IMR-90 (cell line): ENCODE measurements around the gene RNASE2. TPM values are rescaled to one million over a fixed set of nuclear protein-coding genes. Genes with fewer than 3 reads are reported as not detected.
A peak's percentile ranks its signal among the peaks of the same experiment; 100 is the strongest.

Experiments used
- ATAC-seq: fragments of 200-7000 bp; cut with Tn5 transposase; 2 replicates; pipeline ENCODE4 v1.9.1; 2020; ENCODE audit warnings: low read depth, mild to moderate bottlenecking, moderate library complexity
- BruUV-seq: library from RNA; stranded (reverse); fragments of 400-500 nt; replicated peaks from 2 replicates; lab custom pipeline; 2021; lab: Mats Ljungman, UMichigan
- CTCF ChIA-PET: fragments of 300-600 bp; formaldehyde crosslinking; extraction: SDS; loops from one replicate; lab custom pipeline; 2021; ENCODE audit warnings: antibody characterized with exemption; lab: Yijun Ruan, JAX
- POLR2A ChIA-PET: fragments of 300-600 bp; sonication (Branson Sonifier 250); formaldehyde crosslinking; loops from one replicate; lab custom pipeline; 2022; ENCODE audit warnings: antibody characterized with exemption; ENCODE audit not compliant: unreplicated experiment; lab: Charles Lee
- DNase-seq: peaks from one replicate; pipeline ENCODE4 v3.0.0; 2013
- H2AFZ ChIP-seq: replicated peaks from 2 replicates; pipeline ENCODE3; 2013; ENCODE audit warnings: low read length, mild to moderate bottlenecking; ENCODE audit not compliant: poor library complexity
- H2AK5ac ChIP-seq: 2 replicates; pipeline ENCODE4 v1.6.1; 2013; ENCODE audit warnings: low read depth, low read length, inconsistent platforms
- H2AK9ac ChIP-seq: replicated peaks from 2 replicates; pipeline ENCODE3; 2013; ENCODE audit warnings: mild to moderate bottlenecking, low read depth, low read length, moderate library complexity; ENCODE audit not compliant: poor library complexity
- H2BK120ac ChIP-seq: 2 replicates; pipeline ENCODE4 v1.6.1; 2013; ENCODE audit warnings: low read depth, low read length, inconsistent platforms
- H2BK15ac ChIP-seq: 3 replicates; pipeline ENCODE4 v1.6.1; 2013; ENCODE audit warnings: low read depth, low read length, inconsistent platforms
- H2BK20ac ChIP-seq: 2 replicates; pipeline ENCODE4 v1.6.1; 2013; ENCODE audit warnings: low read depth, mild to moderate bottlenecking, inconsistent platforms, low read length, moderate library complexity
- H2BK5ac ChIP-seq: 2 replicates; pipeline ENCODE4 v1.6.1; 2013; ENCODE audit warnings: mild to moderate bottlenecking, low read depth, low read length, inconsistent platforms; ENCODE audit not compliant: poor library complexity, severe bottlenecking
- H3K14ac ChIP-seq: replicated peaks from 2 replicates; pipeline ENCODE4 v1.6.1; 2013; ENCODE audit warnings: low read depth, low read length, inconsistent platforms
- H3K18ac ChIP-seq: 2 replicates; pipeline ENCODE4 v1.6.1; 2013; ENCODE audit warnings: low read depth, low read length, control low read depth
- H3K23ac ChIP-seq: 2 replicates; pipeline ENCODE4 v1.6.1; 2013; ENCODE audit warnings: low read depth, low read length, inconsistent platforms
- H3K27ac ChIP-seq: 2 replicates; pipeline ENCODE4 v1.5.1; 2013; ENCODE audit warnings: mild to moderate bottlenecking, control low read depth, low read length; ENCODE audit not compliant: insufficient read depth
- H3K27me3 ChIP-seq: 2 replicates; pipeline ENCODE4 v1.6.1; 2013; ENCODE audit warnings: low read length; ENCODE audit not compliant: control insufficient read depth, insufficient read depth
- H3K36me3 ChIP-seq: 2 replicates; pipeline ENCODE4 v1.6.1; 2013; ENCODE audit warnings: low read length, mixed read lengths; ENCODE audit not compliant: control insufficient read depth, insufficient read depth
- H3K4ac ChIP-seq: 2 replicates; pipeline ENCODE4 v1.6.1; 2013; ENCODE audit warnings: low read depth, low read length, inconsistent platforms
- H3K4me1 ChIP-seq: 2 replicates; pipeline ENCODE4 v1.6.1; 2013; ENCODE audit warnings: low read length, mixed read lengths; ENCODE audit not compliant: control insufficient read depth, insufficient read depth
- H3K4me2 ChIP-seq: 2 replicates; pipeline ENCODE4 v1.6.1; 2013; ENCODE audit warnings: low read depth, mild to moderate bottlenecking, control low read depth, low read length, moderate library complexity
- H3K4me3 ChIP-seq: 2 replicates; pipeline ENCODE4 v1.5.1; 2013; ENCODE audit warnings: low read depth, mild to moderate bottlenecking, control low read depth, low read length, moderate library complexity; ENCODE audit not compliant: insufficient read depth
- H3K56ac ChIP-seq: 2 replicates; pipeline ENCODE4 v1.6.1; 2013; ENCODE audit warnings: low read length, inconsistent platforms; ENCODE audit not compliant: insufficient read depth; ENCODE audit errors: extremely low read depth
- H3K79me1 ChIP-seq, 2 experiments: 2 replicates each; pipeline ENCODE4 v1.6.1; 2013; ENCODE audit warnings: low read length in 2 of 2, inconsistent platforms in 1 of 2, low read depth in 1 of 2
- H3K9ac ChIP-seq: 2 replicates; pipeline ENCODE4 v1.6.1; 2013; ENCODE audit warnings: low read depth, low read length, control low read depth
- H3K9me1 ChIP-seq: 2 replicates; pipeline ENCODE4 v1.6.1; 2013; ENCODE audit warnings: low read length, inconsistent platforms; ENCODE audit not compliant: insufficient read depth
- H3K9me3 ChIP-seq: 2 replicates; pipeline ENCODE4 v1.6.1; 2013; ENCODE audit warnings: low read length; ENCODE audit not compliant: control insufficient read depth, insufficient read depth
- H4K20me1 ChIP-seq: 2 replicates; pipeline ENCODE4 v1.6.1; 2013; ENCODE audit warnings: low read length, inconsistent platforms; ENCODE audit not compliant: insufficient read depth
- H4K5ac ChIP-seq: 2 replicates; pipeline ENCODE4 v1.6.1; 2013; ENCODE audit warnings: mild to moderate bottlenecking, low read depth, low read length, control low read depth
- H4K8ac ChIP-seq, 2 experiments: 2 replicates each; pipeline ENCODE4 v1.6.1; 2013; ENCODE audit warnings: low read depth in 2 of 2, low read length in 2 of 2, control low read depth in 1 of 2, inconsistent platforms in 1 of 2
- H4K91ac ChIP-seq: 2 replicates; pipeline ENCODE4 v1.6.1; 2013; ENCODE audit warnings: low read depth, low read length, inconsistent platforms; ENCODE audit not compliant: insufficient read depth
- CEBPB ChIP-seq: IDR thresholded peaks from 2 replicates; pipeline ENCODE4 v1.6.1; 2012; ENCODE audit warnings: low read depth, low read length, improper control_type of control experiment
- FOS ChIP-seq: fragments of 150-350 bp; IDR thresholded peaks from 2 replicates; pipeline ENCODE4 v1.6.1; 2016; ENCODE audit warnings: low read depth, low read length
- MAFK ChIP-seq: IDR thresholded peaks from 2 replicates; pipeline ENCODE4 v1.6.1; 2012; ENCODE audit warnings: low read depth, low read length, improper control_type of control experiment
- MAZ ChIP-seq: IDR thresholded peaks from 2 replicates; pipeline ENCODE4 v1.6.1; 2012; ENCODE audit warnings: low read depth, mild to moderate bottlenecking, low read length, improper control_type of control experiment, moderate library complexity, borderline replicate concordance
- NFE2L2 ChIP-seq: fragments of 150-350 bp; IDR thresholded peaks from 2 replicates; pipeline ENCODE4 v1.6.1; 2016; ENCODE audit warnings: low read depth, mild to moderate bottlenecking, low read length
- SMC3 ChIP-seq: fragments of 150-350 bp; IDR thresholded peaks from 2 replicates; pipeline ENCODE4 v1.6.1; 2016; ENCODE audit warnings: low read depth, mild to moderate bottlenecking, antibody characterized with exemption, low read length, moderate library complexity
- WGBS, 2 experiments: methylation state at CpG; one replicate each; pipeline versions ENCODE4 v1.1.5 to v1.1.7; 2013; ENCODE audit warnings: missing lambda C conversion rate in 2 of 2; ENCODE audit not compliant: insufficient read length in 1 of 2; ENCODE audit errors: extremely low coverage in 2 of 2; 5-methylcytosine and 5-hydroxymethylcytosine counted together
- dilution Hi-C: fragments of 300-500 bp; cut with HindIII; formaldehyde crosslinking; loops from one replicate; pipeline ENCODE4 v1.14.3; 2018; ENCODE audit warnings: low sequenced_read_pairs; ENCODE audit not compliant: unreplicated experiment
- in situ Hi-C: fragments of 300-500 bp; cut with MboI; formaldehyde crosslinking; loops from 3 replicates; pipeline ENCODE4 v1.14.3; 2019; ENCODE audit warnings: low sequenced_read_pairs, inconsistent platforms, mixed read lengths
- intact Hi-C: fragments of 100-400 bp; cut with micrococcal nuclease; formaldehyde crosslinking; loops from 2 replicates; pipeline ENCODE4 v1.10.0; 2022
- polyA plus RNA-seq, 3 experiments: library from polyadenylated mRNA; depleted of rRNA; stranded (reverse); fragments of >200 nt; gene quantifications; 2 replicates each; pipeline ENCODE4 v1.2.3, GENCODE V29; 2012; ENCODE audit warnings: low replicate concordance in 1 of 3
- total RNA-seq: library from RNA; depleted of rRNA; stranded (reverse); fragments of >200 nt; gene quantifications from 2 replicates; pipeline ENCODE4 v1.2.3, GENCODE V29; 2012

Gene RNASE2
- total and polyA plus RNA-seq, 2 of the 4 experiments (the other 2 are of a cell fraction), result not detected

GRCh38 chr14:20986811-20987210 is 31.5 kb downstream of the RNASE2 start:
- Histone ChIP-seq H3K9me3 (no peaks in the 10 kb centered on the region), H3K9ac (no peak overlapping the region), H2AK9ac (no peak overlapping the region), H2AK5ac (no peak overlapping the region), H3K4me3 (no peak overlapping the region), H2BK20ac (no peak overlapping the region), H2BK120ac (0 out of 2 replicates have a peak overlapping the region, but pooled peaks have one; percentile 12), H4K20me1 (no peaks in the 10 kb centered on the region), H3K18ac (peak overlapping the region; percentile 37; the same call in 1 of the 2 replicates), H3K9me1 (peaks cover 16% of the 10 kb centered on the region), H3K56ac (no peak overlapping the region), H3K14ac (no peak overlapping the region), H2BK15ac (0 out of 3 replicates have a peak overlapping the region, but pooled peaks have one; percentile 22), H4K8ac (peak overlapping the region in 1 of 2 experiments; percentile 27; a peak in 1 of 4 replicates), H3K4me2 (peak overlapping the region; percentile 20; the same call in 1 of the 2 replicates), H3K79me1 (peaks cover 6 to 20% of the 10 kb centered on the region in 2 experiments), H3K27ac (peak overlapping the region; percentile 61; the same call in 1 of the 2 replicates), H2BK5ac (peak overlapping the region; percentile 43), H2AFZ (no peak overlapping the region), H4K91ac (no peak overlapping the region), H3K4me1 (peaks cover 8% of the 10 kb centered on the region), H3K27me3 (peaks cover 2% of the 10 kb centered on the region; the same call in 1 of the 2 replicates), H3K36me3 (peaks cover under 1% of the 10 kb centered on the region; the same call in 1 of the 2 replicates), H4K5ac (peak overlapping the region; percentile 32; the same call in 1 of the 2 replicates), H3K23ac (no peak overlapping the region), H3K4ac (no peak overlapping the region)
- POLR2A ChIA-PET, result no interaction called here
- in situ Hi-C loops (loop anchor here (25.0 kb wide), 1 partner anchor 650 kb away; the partner anchor contains the start of genes CCNB1IP1 and PARP2), dilution Hi-C loops (no loop called here), intact Hi-C loops (no loop called here)
- CTCF ChIA-PET, result interaction anchor here (1.3 kb wide), 1 partner anchor 106 kb away, joined by 3 read pairs; no protein-coding TSS in a partner anchor
- ATAC-seq (peak; percentile 61), DNase-seq (peak; percentile 96)
- TF ChIP-seq MAFK (peak; percentile 76), CEBPB (peak; percentile 68; the same call in 1 of the 2 replicates), FOS (peak; percentile 96), MAZ (no peak), SMC3 (no peak), NFE2L2 (peak; percentile 43; the same call in 1 of the 2 replicates)
- no TSS peak for BruUV-seq
- WGBS, 2 experiments, result no CpG with 5 or more reads among the region's 2 CpGs
